ENCODE data around the gene DHRS11. TPM values are rescaled to one million over a fixed set of nuclear protein-coding genes. Genes with fewer than 3 reads are reported as not detected.

The DHRS11 gene
- total RNA-seq, 1 experiment from 2014 or later = 27.9 TPM

- Histone ChIP-seq H4K20me1 (ENCODE audit: control insufficient read depth, insufficient read depth, insufficient read length) (no peaks in the 10 kb centered on the region), H4K91ac (ENCODE audit: insufficient read length, low read depth, low read length) (no peak overlapping the region), H3T11ph (ENCODE audit: low read length) (no peak overlapping the region), H3K4me2 (ENCODE audit: insufficient read depth, insufficient read length, low read length) (no peak overlapping the region), H3K23ac (ENCODE audit: insufficient read length, low read depth, low read length) (no peak overlapping the region), H4K8ac (replicated peaks; ENCODE audit: insufficient read length, low read depth, low read length) (no peak overlapping the region), H2BK120ac (ENCODE audit: low read depth, low read length, poor library complexity, severe bottlenecking) (no peak overlapping the region), H3K27me3 (ENCODE audit: insufficient read depth, low read length) (no peaks in the 10 kb centered on the region), H2AFZ (ENCODE audit: low read length) (no peak overlapping the region), H3K23me2 (ENCODE audit: insufficient read length, low read depth, low read length, poor library complexity, severe bottlenecking) (no peaks in the 10 kb centered on the region), H3K56ac (ENCODE audit: insufficient read length, low read depth, low read length) (no peak overlapping the region), H3K14ac (ENCODE audit: insufficient read depth, low read length) (no peak overlapping the region), H3K27ac (ENCODE audit: insufficient read length, low read depth, low read length) (no peak overlapping the region), H3K79me2 (ENCODE audit: insufficient read depth, low read length) (no peaks in the 10 kb centered on the region), H2BK15ac (ENCODE audit: low read depth, low read length) (no peak overlapping the region), H3K9me3 (ENCODE audit: control insufficient read depth, low read depth, low read length) (no peaks in the 10 kb centered on the region), H3K4ac (ENCODE audit: low read depth, low read length) (no peak overlapping the region), H3K79me1 (ENCODE audit: insufficient read depth, low read depth, low read length, poor library complexity, severe bottlenecking) (no peaks in the 10 kb centered on the region), H2BK12ac (ENCODE audit: insufficient read length, low read depth, low read length) (no peak overlapping the region), H4K5ac (ENCODE audit: insufficient read length, low read depth, low read length) (no peak overlapping the region), H3K9ac (ENCODE audit: extremely low read depth, insufficient read length, low read length) (no peak overlapping the region), H2AK5ac (ENCODE audit: insufficient read length, low read length) (no peak overlapping the region), H2BK5ac (ENCODE audit: insufficient read length, low read length) (no peak overlapping the region), H3K4me1 (ENCODE audit: insufficient read depth, low read length) (no peaks in the 10 kb centered on the region), H3K18ac (ENCODE audit: insufficient read length, low read depth, low read length) (no peak overlapping the region), H2BK20ac (ENCODE audit: low read depth, low read length, poor library complexity, severe bottlenecking) (no peak overlapping the region)
- H3K4me3 Mint-ChIP-seq = no peak overlapping the region
- no peak for DNase-seq
- TF ChIP-seq CTCF (conservative IDR thresholded peaks at IDR 0.05) = no peak
- H3K9me3 Mint-ChIP-seq = no peaks in the 10 kb centered on the region
- no peaks in the 10 kb centered on the region for H3K27me3 Mint-ChIP-seq (ENCODE audit: low read depth)
- H3K27ac Mint-ChIP-seq = peak overlapping the region in 2 of 3 experiments; percentile 44 to 77; a peak in 2 of 7 replicates
- peaks cover 16 to 38% (median 25%) of the 10 kb centered on the region in 3 experiments; a peak in 6 of 7 replicates for H3K36me3 Mint-ChIP-seq (ENCODE audit: insufficient read depth in 1 of 3, low read depth in 3 of 3)
- H3K4me1 Mint-ChIP-seq = no peaks in the 10 kb centered on the region
- no CpG with 5 or more reads among the region's 12 CpGs for WGBS (ENCODE audit: extremely low coverage, insufficient read length, low lambda C conversion rate)
Observed at GRCh38 chr17:36575028-36575427, 16.7 kb upstream of the DHRS11 start.

All from H9 (cell line).